ENCODE results near the gene NDUFA8.

The NDUFA8 gene

DNA sequence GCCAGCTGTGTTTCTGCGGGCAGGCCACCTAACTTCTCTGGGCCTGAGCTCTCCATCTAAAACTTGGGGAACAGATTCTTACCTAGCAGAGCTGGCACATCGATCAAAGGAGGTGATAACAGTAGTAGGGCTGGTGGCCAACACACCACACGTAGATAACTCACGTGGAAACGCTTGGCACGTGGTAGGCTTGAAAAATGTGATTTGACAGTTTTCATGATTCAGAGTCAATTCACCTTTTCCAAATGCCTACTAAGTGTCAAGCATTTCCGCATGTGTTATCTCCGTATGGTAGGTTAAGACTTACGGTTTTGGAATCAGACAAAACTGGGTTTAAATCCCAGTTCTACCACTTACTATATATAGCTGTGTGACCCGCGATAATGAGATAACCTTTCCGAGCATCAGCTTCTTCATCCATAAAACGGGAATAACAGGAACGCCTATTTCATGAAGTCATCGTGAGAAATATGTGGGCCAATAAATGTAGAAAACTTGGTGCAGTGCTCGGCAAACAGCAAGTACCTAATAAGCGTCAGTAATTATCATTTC is 25.5 kb downstream of the NDUFA8 start:
- DNase-seq, result no peak

DNA sequence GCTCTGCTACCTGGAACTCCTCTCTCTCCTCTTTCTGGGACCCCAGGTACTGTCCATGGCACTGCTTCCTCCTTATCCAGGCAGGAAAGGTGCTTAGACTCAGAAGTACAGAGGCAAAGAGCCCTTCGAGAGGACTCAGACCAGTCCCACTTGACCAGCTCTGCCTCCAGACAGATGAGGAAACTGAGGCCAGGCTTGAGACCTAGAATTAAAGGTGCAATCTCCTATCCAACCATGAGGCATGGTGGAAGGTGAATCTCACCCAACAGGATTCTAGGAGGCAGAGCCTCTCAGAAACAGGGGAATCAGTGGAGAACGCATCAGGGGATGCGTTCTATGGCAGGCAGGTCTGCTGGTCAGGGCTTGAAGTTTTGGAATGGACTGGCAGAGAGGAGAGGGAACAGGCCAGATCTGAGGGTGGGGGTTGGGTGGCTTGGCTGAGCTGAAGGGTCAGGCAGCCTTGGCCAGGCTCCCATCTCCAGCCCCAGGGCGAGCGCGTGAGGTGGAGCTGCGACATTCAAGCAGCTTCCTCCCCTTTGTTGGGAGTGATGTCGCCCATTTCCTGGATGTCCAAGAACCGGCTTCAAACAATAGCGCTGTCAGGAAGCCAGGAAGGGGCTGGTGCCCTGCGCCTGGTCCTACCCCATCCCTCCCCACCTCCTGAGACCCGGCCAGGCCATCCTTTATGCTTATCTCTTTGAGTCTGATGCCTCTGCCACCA is 26.2 kb downstream of the NDUFA8 start:
- DNase-seq, result no peak

DNA sequence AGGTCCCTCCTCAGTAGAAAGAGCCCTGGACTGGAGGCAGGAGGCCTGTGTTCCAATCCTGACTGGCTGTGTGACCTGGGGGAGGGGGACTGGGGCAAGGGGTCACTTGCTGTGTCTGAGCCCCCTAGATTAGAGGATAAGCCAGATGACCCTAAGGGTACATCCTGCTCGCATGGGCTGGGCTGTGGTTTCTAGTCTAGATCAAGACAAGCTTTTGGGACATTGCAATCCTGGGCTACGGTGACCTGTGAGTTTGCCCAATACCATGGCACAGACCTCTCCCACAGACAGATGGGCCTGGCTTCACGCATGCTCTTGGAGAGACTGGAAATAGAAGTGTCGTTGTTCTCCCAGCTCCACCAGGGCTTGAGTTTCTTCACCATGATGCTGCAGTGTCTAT is 27.0 kb downstream of the NDUFA8 start:
- DNase-seq, result no peak

DNA sequence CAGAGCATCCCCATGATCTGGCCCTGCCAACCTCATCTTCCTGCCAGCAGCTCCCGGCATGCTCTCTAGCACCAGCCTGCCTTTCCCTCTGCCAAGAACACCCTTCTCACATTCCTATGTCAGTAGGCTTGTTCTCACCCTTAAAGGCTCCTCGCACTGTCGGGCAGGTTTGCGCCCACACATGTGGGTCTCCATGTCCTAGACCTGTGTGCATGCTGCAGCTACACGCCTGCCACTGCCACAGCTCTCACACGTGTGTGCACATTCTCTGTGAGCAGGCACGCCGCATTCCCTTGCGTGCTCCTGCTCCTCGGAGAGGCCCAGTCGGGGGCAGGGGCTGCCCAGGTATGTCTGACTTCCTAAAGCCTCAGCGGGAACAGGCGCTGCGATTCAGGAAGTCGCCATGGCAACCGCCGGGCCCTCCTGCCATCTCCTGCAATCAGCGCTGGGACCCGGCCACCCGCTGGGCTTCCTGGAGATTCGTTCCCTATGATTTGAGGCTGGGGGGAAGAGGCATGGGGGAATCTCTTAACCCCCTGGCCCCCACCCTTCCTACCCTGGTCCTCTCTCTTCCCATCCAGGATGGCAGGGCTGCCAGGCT is 28.1 kb downstream of the NDUFA8 start:
- no peak for DNase-seq

DNA sequence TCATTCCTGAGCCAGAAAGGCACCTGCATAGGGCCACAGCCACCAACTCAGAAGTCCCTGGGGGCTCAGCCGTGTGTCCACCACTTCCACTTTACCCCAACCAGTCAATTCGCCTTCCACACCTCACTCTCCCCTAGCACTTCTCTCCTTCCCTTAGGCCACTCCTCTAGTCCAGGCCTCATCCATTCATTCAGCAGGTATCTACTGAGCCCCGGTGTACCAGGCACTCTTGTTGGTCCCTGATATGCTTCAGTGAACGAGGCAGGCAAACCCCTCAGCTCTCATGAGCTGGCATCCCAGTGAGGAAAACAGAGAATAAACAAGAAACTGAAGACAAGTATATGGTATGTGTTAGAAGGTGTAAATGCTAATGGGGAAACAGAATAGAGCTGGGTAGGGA is 28.7 kb downstream of the NDUFA8 start:
- no peak for DNase-seq

DNA sequence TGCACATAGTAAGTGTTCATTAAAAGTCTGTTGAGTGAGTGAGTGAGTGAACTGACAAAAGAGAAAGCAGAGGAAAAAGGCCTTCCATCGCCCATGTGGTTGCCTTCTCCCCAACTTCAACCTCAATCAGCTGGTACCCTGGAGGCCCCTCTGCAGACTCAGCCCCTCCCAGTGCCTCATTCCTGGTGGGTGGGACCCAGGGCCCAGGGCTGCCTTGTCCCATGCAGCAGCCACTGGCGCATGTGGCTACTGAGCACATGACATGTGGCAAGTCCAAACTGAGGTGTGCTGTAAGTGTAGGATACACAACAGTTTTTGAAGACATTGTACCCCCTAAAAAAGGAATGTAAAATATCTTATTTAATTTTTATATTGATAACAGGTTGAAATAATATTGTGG is 29.6 kb downstream of the NDUFA8 start:
- DNase-seq, result no peak

DNA sequence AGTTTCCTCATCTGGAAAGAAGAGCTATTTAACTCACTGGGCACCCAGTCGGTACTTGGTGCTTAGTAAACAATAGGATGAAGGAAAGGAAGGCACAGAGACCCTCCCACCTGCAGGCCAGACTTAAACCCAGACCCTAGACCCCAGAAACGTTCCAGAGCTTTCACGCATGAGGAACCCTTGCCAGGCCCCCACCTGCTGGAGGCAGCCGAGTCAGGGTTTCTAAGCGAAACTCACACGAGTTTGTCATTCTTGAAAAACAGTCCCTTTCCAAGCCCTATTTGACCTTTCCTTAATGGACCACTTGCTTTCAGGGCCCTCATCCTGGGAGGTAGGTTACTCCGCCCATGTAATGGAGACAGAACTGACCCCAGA is 30.6 kb downstream of the NDUFA8 start:
- no peak for DNase-seq

DNA sequence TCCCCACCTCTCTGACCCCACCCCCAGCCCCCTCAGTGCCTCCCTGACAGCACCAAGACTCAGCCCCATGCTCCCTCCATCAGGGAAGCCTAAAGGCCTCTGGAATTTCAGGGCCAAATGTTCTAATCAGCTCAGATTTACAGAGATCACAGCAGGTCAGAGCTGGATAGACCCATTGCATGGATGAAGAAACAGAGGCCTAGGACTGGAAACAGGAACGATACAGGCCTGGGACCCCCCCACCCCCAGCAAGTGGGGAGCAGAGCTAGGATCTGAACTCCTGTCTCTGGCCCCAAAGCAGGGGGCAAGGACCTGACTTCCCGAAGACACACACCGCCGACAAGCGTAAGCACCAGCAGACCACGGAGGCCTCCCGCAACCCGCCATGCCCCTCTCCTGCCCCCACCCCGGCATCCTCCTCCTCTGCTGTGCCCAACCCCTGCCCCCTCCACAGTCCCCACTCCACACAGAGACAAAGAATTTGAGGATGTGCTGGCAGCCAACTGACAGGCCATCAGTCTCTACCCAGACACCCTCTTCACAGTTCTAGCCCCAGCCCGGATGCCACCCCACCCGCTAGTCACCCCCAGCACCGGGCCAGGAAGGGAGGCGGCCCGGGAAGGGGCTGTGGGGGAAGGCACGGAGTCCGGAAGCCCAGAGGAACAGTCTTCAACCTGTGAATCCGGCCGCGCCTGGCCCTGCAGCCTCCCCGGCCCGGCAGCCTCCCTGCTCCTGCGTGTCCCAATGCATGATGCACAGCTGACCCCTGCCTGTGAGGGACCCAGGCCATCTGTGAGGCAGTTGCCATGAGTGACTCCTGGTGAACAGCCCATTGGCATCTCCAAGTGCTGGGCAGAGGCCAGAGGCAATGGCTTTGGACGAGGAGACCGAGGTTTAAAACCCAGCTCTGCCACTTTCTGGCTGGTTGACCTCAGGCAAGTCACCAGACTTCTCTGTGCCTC is 31.3 kb downstream of the NDUFA8 start:
- no peak for DNase-seq

DNA sequence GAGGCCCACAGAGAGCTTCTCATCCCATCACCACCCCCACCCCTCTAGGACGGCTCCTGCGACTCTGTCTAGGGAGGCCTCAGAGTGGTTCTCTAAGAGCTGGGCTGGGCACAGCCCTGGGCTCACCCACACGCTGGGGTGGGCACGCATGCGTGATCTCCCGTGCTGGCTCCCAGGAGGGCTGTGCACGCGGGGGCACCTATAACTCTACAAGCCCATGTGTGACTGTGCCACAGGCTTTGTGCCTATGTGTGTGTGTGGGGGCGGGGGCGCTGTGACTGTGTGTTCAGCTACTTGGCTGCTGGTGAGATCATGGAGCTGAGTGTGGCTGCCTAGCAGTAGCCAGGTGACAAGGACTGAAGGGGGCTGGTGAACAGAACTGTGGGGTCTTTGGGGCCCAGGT is 32.2 kb downstream of the NDUFA8 start:
- DNase-seq, result no peak

DNA sequence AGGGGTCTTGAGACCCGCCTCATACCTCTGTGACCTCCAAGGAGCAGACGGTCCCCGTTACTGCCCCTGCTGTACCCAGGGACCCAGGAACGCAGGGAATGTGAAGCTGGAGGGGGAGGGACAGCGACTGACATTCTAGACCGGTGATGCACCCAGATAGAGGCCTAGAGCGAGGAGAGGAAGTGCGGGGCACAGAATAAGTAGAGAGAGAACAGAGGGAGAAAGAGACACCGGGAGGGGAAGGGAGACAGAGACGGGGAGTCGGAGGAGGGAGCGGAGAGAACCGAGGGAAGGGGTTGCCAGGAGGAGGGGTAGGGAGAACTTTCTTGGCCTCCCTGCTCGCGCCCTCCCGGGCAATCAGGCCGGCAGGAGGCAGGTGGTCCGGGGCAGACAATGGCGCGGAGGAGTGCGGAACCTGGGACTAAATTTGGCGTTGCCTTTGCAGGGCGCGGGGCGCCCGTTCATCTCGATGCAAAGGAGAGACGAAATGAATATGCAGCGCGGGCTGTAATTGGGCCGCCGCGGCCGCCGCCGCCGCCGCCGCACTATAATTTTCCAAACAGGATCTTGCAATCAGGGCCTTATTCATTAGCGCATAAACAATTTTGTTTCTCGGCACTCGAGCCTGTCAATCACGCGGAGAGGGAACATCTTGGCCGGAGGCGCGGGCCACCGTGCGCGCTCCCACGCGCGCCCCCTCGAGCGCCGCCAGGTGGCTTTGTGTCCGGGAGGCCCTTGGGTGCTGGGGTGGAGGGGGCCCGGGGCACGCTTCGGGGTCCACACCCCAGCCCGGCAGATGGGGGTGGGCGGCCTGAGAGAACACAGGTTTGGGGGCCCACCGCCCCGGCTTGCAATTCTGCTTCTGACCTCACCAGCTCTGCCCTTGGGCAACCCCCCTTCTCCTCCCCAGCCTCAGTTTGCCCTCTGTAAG is 33.0 kb downstream of the NDUFA8 start:
- DNase-seq, result no peak

DNA sequence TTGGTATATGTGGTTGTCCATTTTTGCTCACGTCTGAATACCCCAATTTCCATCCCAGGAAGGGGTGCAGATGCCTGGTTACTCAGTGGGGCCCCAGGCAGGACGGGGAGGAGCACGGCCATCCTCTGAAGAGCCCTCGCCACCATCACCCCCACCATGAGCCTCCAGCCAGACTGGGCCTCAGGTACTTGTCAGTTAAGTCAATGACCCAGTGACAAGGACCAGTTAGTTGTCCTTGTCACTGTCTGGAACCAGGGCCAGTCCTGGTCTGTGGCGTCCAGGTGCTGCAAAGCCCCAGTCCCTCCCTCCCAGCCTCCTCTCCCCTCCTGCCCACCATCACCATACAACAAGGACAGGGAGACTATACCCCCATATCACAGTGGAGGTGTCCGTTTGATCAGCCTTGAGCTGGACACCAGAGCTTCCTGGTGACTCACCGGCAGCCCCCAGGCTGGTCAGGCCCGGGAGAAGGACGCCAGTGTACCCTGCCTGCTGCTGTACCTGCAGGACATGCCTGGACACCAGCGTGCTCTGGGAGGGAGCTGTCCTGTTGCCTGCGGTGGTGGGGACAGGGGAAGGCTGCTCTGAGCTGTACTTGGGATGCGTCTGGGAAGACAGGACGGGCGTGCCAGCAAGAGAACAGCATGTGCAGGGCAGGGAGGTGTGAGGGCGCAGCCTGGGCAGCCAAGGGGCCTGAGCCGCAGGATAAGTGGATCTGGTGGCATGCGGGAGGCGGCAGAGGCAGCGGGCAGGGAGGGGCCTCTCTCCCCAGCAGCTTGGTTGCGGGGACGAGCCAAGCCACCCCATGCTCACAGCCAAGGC is 33.9 kb downstream of the NDUFA8 start:
- no peak for DNase-seq

DNA sequence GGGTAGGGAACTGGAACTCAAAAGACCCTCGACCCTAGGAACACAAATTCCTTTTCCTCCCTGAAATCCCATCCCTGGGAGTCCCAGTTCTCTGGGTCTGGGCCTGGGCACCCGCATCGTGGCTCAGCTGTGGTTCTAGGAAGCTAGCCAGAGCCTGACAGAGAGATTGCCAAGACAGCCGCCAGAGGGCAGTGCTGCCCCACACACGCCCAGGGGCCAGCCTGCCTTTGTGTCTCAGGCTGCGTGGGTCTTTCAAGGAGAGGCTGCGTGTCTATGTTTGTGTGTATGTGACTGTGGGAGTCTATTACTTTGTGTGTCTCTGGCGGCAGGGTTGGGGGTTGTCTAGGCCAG is 34.4 kb downstream of the NDUFA8 start:
- peak; percentile 46 to 48 for DNase-seq

DNA sequence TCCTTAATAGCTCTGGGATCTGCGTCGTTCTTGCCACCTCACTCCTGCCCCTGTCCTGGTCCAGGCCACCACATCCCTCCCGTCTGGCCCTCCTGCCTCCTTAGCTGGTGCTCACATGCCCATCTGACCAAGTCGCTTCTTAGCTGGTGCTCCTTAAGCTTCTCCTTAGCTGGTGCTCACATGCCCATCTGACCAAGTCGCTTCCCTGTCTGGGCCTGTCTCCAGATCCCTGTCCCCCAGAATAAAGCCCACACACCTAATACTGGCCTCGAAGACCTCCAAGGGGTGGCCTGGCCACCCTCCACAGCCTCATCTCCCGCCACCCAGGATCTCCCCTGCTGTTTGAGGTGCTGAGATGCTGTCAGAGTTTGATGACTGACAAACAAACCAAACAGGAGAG is 35.1 kb downstream of the NDUFA8 start:
- DNase-seq, result no peak

DNA sequence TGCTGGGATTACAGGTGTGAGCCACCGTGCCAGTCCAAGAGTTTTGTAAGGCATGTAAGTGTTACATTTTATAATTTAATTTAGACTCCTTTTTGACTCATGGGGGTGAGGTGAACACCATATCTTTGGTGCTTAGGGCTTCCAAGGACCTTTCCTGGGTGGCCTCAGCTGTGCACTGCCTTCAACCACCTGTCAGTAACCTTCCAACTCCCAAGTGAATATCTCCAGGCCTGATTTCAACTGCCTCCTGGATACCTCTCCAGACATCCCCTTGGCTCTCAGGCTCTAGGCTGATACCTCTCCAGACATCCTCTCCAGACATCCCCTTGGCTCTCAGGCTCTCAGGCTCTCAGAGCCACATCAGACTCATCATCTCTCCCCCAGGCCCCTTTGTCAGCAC is 35.5 kb downstream of the NDUFA8 start:
- DNase-seq, result no peak

DNA sequence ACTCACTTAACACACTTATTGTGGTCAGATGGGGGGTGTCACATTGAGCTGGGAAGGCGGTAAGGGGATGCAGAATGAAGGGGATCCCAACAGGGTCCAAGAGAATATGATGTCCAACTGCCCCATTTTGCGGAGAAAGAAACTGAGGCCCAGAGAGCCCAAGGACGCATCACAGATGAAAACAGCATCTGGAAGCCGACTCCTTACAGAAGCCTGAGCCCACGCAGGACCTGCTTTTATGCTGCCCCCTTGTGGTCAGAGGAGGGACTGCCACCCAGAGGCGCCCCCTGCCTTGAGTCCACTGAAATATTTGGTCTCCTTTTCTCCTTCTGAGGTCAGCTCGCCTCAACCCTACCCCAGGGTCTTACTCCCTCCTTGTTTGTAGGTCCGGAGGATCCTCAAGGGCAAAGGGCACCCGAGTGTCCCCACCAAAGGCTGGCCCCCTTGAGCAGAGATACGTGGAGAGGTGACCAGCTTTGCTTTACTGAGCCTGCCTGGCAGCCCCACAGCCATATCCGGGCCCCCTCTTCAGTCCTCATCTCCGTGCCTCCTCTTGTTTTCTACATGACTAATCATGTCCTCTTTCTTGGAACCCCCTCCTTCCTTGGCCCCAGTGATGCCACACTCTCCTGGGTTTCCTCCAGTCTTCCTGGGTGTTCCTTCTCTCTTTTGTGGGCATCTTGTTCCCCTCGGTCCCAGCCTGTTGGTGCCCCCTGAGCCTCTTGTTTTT is 36.5 kb downstream of the NDUFA8 start:
- peak; percentile 37 to 52 for DNase-seq

DNA sequence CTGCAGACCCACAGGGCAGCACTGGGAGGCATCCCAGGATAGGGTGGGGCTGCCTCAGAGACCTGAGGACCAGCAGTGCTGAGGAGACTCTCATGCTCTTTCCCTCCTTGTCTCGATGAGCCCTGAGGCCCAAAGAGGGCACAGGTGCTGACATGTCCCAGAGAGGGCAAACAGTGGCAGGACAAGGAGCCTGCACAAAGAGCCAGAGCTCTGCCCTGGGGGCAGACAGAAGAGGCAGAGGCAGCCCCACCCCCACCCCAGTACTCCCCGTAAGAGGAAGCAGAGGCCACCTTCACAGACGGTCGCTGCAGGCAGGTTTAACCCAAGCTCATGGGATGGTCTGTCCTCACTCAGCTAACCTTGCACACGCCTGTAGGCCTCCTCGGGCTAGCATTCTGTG is 37.1 kb downstream of the NDUFA8 start:
- DNase-seq, result no peak

DNA sequence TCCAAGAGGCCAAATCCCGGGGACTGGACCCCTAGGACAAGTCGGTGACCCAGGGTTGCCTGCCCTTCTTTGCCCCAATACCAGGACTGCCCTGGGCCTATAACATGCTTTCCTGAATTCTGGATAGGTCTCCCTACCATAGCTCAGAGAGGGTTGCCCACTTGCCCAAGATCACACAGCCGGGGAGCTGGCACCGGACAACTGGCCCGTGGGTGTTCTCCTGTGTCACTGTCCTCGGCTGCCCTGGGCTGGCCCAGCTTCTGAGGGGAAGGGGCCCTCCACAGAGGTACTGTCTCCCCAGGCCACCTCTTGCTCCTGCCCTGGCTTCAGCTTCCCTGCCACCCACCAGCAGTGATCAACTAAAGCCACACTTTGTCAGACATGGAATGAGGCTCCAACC is 37.6 kb downstream of the NDUFA8 start:
- no peak for DNase-seq

DNA sequence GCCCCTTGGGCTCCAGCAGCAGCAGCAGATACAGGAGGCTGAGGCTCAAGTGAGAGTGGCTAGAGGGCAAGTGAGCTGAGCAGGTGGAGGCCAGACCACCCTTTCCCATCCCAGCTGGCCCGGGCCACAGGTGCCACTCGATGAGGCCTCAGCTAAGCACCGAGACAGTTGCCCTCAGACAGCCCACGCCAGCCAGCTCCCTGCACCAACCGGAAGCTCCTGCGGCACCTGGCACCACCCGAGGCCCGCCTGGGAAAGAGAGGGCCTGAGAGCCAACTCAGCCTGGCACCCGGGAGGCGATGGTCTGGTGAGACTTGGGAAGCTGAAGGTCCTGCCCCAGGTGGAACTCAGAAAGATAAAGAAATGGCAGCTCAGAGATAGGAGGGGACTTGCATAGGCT is 38.2 kb downstream of the NDUFA8 start:
- no peak for DNase-seq

DNA sequence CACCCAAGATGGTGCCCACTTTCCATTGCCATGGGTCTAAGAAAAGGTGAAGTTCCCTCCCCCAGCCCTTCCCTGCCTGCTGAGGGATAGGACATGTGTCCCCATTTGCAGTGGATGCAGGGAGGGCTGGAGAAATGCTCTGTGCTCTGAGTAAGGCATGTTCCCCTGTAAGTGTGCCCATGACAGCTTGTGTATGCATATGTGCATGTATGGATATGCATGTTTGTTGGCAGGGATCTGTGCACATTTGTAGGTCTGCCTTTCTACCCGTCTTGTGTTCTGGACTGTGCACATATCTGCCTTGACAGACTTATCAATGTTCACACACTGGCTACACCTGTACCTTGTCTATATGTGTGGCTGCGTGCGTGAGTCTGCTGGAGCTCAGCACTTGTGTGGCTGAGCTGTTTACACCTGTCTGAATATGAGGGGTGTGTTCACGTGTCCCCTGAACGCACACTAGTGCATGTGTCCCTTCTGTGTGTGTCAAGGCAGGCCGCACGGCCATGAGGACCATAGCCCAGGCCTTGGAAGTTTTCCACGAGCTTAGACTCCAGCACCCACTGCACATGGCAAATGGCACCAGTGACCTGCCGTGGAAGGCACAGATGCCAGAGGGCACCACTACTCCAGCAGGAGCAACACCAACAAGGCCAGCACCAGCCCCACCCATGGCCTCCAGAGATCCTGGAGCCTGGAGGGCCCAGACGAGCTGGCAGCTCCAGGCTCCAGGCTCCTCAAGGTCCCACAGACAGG is 39.1 kb downstream of the NDUFA8 start:
- DNase-seq, result no peak

DNA sequence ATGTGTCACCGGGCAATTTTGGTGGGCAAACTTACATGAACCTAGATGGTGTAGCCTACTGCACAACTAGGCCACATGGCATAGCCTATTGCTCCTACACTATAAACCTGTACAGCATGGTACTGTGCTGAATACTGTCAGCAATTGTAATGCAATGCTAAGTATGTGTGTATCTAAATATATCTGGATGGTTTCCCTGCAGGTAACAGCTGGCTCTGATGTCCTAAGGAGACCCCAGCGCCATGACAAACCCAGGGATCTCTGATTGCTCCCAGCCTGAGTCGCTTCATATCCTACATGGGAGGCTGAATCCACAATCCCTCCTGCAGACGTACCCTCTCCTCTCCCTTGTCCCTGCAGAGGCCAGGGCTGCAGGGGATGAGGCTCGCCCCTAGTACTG is 39.9 kb downstream of the NDUFA8 start:
- no peak for DNase-seq
